Measurements from ENCODE around the gene PIH1D1. TPM values are rescaled to one million over a fixed set of nuclear protein-coding genes. Genes with fewer than 3 reads are reported as not detected.

PIH1D1 gene
- total and polyA plus RNA-seq, 10 of the 15 experiments (the other 5 are each of a cell fraction or from before 2014, with no cell fraction given), result 16.1 to 153 (median 106) TPM

GRCh38 chr19:49435670-49436069 lies 15.9 kb downstream of the PIH1D1 start:
- Histone ChIP-seq H3K9ac (ENCODE audit: control insufficient read depth, insufficient read depth, low read length) (no peak overlapping the region), H3K36me3 (ENCODE audit: control insufficient read depth in 2 of 2, insufficient read depth in 2 of 2, low read length in 1 of 2) (no peaks in the 10 kb centered on the region), H3K4me1 (ENCODE audit: control insufficient read depth, insufficient read depth, low read length) (no peaks in the 10 kb centered on the region), H2AFZ (ENCODE audit: control insufficient read depth, low read depth, low read length) (no peak overlapping the region), H3K27me3 (replicated peaks in 1 of 2; ENCODE audit: control insufficient read depth in 2 of 2, insufficient read depth in 2 of 2, low read length in 1 of 2) (peaks cover 8 to 20% of the 10 kb centered on the region in 2 experiments), H3K4me3 (no peak overlapping the region), H3K27ac (ENCODE audit: control insufficient read depth, insufficient read depth) (no peak overlapping the region), H3K9me3 (replicated peaks; ENCODE audit: control insufficient read depth, insufficient read depth, low read length) (no peaks in the 10 kb centered on the region), H3K79me2 (ENCODE audit: control insufficient read depth, insufficient read depth, low read length) (no peaks in the 10 kb centered on the region), H3K4me2 (ENCODE audit: control insufficient read depth, insufficient read depth) (no peak overlapping the region), H4K20me1 (ENCODE audit: control insufficient read depth, insufficient read depth) (no peaks in the 10 kb centered on the region)
- WGBS (ENCODE audit: insufficient coverage, insufficient replicate concordance, low lambda C conversion rate, missing lambda C conversion rate), result 79% methylated on average over 10 of the region's 10 CpGs
- in situ Hi-C loops (cut with MboI), result loop anchor here (5.0 kb wide), 1 partner anchor 43 kb away; no protein-coding TSS in a partner anchor
- DNase-seq (ENCODE audit: low read depth, low spot score) (no peak), FAIRE-seq (no peak), ATAC-seq (no peak)
- CTCF ChIA-PET, result interaction anchor here (0.6 to 2.2 kb wide), 8 partner anchors 9 to 227 kb away, joined by 3 to 8 read pairs (median 4); partner anchors contain the start of genes FLT3LG and GFY
- intact Hi-C loops (cut with micrococcal nuclease; ENCODE audit: unreplicated experiment), result no loop called here
- no TSS peak for BruUV-seq (replicated peaks)
- SMC1A ChIA-PET (ENCODE audit: uncharacterized antibody, unreplicated experiment), result interaction anchor here (0.8 to 1.6 kb wide), 4 partner anchors 40 to 67 kb away, joined by 3 to 5 read pairs (median 3); no protein-coding TSS in a partner anchor
- TF ChIP-seq, protein P1, sequence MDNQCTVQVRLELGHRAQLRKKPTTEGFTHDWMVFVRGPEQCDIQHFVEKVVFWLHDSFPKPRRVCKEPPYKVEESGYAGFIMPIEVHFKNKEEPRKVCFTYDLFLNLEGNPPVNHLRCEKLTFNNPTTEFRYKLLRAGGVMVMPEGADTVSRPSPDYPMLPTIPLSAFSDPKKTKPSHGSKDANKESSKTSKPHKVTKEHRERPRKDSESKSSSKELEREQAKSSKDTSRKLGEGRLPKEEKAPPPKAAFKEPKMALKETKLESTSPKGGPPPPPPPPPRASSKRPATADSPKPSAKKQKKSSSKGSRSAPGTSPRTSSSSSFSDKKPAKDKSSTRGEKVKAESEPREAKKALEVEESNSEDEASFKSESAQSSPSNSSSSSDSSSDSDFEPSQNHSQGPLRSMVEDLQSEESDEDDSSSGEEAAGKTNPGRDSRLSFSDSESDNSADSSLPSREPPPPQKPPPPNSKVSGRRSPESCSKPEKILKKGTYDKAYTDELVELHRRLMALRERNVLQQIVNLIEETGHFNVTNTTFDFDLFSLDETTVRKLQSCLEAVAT (IDR thresholded peaks at IDR 0.05), result no peak
- TF ChIP-seq, protein P2, sequence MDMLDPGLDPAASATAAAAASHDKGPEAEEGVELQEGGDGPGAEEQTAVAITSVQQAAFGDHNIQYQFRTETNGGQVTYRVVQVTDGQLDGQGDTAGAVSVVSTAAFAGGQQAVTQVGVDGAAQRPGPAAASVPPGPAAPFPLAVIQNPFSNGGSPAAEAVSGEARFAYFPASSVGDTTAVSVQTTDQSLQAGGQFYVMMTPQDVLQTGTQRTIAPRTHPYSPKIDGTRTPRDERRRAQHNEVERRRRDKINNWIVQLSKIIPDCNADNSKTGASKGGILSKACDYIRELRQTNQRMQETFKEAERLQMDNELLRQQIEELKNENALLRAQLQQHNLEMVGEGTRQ (IDR thresholded peaks at IDR 0.05; ENCODE audit: borderline replicate concordance, low read depth, low read length), result no peak
- TF ChIP-seq ZNF24 (IDR thresholded peaks at IDR 0.05) (no peak), NBN (IDR thresholded peaks at IDR 0.05) (no peak), YY1 (IDR thresholded peaks at IDR 0.05; ENCODE audit: low read depth, low read length) (no peak)
- TF ChIP-seq, protein P3, sequence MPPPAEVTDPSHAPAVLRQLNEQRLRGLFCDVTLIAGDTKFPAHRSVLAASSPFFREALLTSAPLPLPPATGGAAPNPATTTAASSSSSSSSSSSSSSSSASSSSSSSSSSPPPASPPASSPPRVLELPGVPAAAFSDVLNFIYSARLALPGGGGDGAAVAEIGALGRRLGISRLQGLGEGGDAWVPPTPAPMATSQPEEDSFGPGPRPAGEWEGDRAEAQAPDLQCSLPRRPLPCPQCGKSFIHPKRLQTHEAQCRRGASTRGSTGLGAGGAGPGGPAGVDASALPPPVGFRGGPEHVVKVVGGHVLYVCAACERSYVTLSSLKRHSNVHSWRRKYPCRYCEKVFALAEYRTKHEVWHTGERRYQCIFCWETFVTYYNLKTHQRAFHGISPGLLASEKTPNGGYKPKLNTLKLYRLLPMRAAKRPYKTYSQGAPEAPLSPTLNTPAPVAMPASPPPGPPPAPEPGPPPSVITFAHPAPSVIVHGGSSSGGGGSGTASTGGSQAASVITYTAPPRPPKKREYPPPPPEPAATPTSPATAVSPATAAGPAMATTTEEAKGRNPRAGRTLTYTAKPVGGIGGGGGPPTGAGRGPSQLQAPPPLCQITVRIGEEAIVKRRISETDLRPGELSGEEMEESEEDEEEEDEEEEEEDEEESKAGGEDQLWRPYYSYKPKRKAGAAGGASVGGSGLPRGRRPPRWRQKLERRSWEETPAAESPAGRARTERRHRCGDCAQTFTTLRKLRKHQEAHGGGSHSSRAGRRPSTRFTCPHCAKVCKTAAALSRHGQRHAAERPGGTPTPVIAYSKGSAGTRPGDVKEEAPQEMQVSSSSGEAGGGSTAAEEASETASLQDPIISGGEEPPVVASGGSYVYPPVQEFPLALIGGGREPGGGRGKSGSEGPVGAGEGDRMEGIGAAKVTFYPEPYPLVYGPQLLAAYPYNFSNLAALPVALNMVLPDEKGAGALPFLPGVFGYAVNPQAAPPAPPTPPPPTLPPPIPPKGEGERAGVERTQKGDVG (CRISPR knock-in tag; IDR thresholded peaks at IDR 0.05), result no peak
- TF ChIP-seq, protein P4, sequence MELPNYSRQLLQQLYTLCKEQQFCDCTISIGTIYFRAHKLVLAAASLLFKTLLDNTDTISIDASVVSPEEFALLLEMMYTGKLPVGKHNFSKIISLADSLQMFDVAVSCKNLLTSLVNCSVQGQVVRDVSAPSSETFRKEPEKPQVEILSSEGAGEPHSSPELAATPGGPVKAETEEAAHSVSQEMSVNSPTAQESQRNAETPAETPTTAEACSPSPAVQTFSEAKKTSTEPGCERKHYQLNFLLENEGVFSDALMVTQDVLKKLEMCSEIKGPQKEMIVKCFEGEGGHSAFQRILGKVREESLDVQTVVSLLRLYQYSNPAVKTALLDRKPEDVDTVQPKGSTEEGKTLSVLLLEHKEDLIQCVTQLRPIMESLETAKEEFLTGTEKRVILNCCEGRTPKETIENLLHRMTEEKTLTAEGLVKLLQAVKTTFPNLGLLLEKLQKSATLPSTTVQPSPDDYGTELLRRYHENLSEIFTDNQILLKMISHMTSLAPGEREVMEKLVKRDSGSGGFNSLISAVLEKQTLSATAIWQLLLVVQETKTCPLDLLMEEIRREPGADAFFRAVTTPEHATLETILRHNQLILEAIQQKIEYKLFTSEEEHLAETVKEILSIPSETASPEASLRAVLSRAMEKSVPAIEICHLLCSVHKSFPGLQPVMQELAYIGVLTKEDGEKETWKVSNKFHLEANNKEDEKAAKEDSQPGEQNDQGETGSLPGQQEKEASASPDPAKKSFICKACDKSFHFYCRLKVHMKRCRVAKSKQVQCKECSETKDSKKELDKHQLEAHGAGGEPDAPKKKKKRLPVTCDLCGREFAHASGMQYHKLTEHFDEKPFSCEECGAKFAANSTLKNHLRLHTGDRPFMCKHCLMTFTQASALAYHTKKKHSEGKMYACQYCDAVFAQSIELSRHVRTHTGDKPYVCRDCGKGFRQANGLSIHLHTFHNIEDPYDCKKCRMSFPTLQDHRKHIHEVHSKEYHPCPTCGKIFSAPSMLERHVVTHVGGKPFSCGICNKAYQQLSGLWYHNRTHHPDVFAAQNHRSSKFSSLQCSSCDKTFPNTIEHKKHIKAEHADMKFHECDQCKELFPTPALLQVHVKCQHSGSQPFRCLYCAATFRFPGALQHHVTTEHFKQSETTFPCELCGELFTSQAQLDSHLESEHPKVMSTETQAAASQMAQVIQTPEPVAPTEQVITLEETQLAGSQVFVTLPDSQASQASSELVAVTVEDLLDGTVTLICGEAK (IDR thresholded peaks at IDR 0.05; ENCODE audit: borderline replicate concordance), result no peak
- POLR2A ChIA-PET, result no interaction called here
- RAD21 ChIA-PET (ENCODE audit: unreplicated experiment), result interaction anchor here (1.1 kb wide), 1 partner anchor 44 kb away, joined by 4 read pairs; no protein-coding TSS in a partner anchor
